OCI-LY1 (cell line): ENCODE data around the gene ASPA.
"Not testable (repeated sequence)": the region's sequence is repeated elsewhere in the genome, so short reads cannot be mapped to it uniquely, and the experiment has no call there.

ENCODE experiments used
- EZH2 ChIP-seq: fragments of 200-600 bp; sonication (generic), shearing (Covaris generic); IDR thresholded peaks from 2 replicates; pipeline ENCODE4 v1.8.0; 2017; ENCODE audit warnings: borderline replicate concordance, mixed run types, mild to moderate bottlenecking, antibody characterized with exemption, low read length, moderate library complexity, mixed read lengths
- TF ChIP-seq, protein P1 (sequence below): fragments of 200-600 bp; sonication (generic), shearing (Covaris generic); IDR thresholded peaks from 2 replicates; pipeline ENCODE4 v1.5.1; 2017; ENCODE audit warnings: mild to moderate bottlenecking, antibody characterized with exemption, low read length, moderate library complexity, mixed read lengths

DNA sequence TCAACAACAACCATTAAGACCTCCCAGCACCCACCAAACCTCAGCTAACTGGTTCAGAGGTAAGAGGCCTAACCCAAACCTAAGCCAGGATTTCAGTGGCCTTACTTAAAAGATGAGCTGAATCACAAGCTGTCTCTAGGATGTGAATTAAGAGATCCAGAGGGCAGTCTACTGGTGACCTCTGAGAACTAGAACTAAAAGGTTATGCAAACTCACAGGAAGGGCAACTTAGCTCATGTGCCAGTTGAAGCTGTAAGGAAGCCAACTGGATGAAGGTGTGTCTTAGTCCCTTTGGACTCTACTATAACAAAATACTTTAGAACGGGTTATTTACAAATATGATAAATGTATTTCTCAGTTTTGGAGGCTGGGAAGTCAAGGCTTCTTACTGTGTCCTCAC lies 9.4 kb upstream of the ASPA start:
- TF ChIP-seq, protein P1, sequence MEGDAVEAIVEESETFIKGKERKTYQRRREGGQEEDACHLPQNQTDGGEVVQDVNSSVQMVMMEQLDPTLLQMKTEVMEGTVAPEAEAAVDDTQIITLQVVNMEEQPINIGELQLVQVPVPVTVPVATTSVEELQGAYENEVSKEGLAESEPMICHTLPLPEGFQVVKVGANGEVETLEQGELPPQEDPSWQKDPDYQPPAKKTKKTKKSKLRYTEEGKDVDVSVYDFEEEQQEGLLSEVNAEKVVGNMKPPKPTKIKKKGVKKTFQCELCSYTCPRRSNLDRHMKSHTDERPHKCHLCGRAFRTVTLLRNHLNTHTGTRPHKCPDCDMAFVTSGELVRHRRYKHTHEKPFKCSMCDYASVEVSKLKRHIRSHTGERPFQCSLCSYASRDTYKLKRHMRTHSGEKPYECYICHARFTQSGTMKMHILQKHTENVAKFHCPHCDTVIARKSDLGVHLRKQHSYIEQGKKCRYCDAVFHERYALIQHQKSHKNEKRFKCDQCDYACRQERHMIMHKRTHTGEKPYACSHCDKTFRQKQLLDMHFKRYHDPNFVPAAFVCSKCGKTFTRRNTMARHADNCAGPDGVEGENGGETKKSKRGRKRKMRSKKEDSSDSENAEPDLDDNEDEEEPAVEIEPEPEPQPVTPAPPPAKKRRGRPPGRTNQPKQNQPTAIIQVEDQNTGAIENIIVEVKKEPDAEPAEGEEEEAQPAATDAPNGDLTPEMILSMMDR, result not testable (repeated sequence)
- not testable (repeated sequence) for TF ChIP-seq EZH2
